ENCODE data around the gene EIF2AK3. TPM values are rescaled to one million over a fixed set of nuclear protein-coding genes. Genes with fewer than 3 reads are reported as not detected.

The EIF2AK3 gene
- total RNA-seq, 1 experiment from 2014 or later = 19.3 TPM

- H2BK20ac ChIP-seq (ENCODE audit: low read depth, low read length, poor library complexity, severe bottlenecking) = no peak overlapping the region
- Mint-ChIP-seq H3K9me3 (peaks cover 0 to 3% of the 10 kb centered on the region in 2 experiments; a peak in 3 of 5 replicates), H3K36me3 (ENCODE audit: insufficient read depth in 1 of 3, low read depth in 3 of 3) (peaks cover 0 to 3% (median 0%) of the 10 kb centered on the region in 3 experiments; a peak in 1 of 7 replicates), H3K27ac (no peak overlapping the region), H3K4me1 (peaks cover 28 to 33% of the 10 kb centered on the region in 2 experiments), H3K27me3 (ENCODE audit: low read depth) (peaks cover 2% of the 10 kb centered on the region; the same call in 1 of the 2 replicates), H3K4me3 (no peak overlapping the region)
- no peak overlapping the region for H2BK5ac ChIP-seq (ENCODE audit: insufficient read length, low read length)
- no peak overlapping the region for H3K27ac ChIP-seq (ENCODE audit: insufficient read length, low read depth, low read length)
- H3K79me1 ChIP-seq (ENCODE audit: insufficient read depth, low read depth, low read length, poor library complexity, severe bottlenecking) = no peaks in the 10 kb centered on the region
- H2BK12ac ChIP-seq (ENCODE audit: insufficient read length, low read depth, low read length) = no peak overlapping the region
- no peak overlapping the region for H2BK120ac ChIP-seq (ENCODE audit: low read depth, low read length, poor library complexity, severe bottlenecking)
- H4K20me1 ChIP-seq (ENCODE audit: control insufficient read depth, insufficient read depth, insufficient read length) = no peaks in the 10 kb centered on the region
- H2AK5ac ChIP-seq (ENCODE audit: insufficient read length, low read length) = no peak overlapping the region
- H3K14ac ChIP-seq (ENCODE audit: insufficient read depth, low read length) = no peak overlapping the region
- no peaks in the 10 kb centered on the region for H3K9me3 ChIP-seq (ENCODE audit: control insufficient read depth, low read depth, low read length)
- no peak overlapping the region for H2AFZ ChIP-seq (ENCODE audit: low read length)
- H3T11ph ChIP-seq (ENCODE audit: low read length) = no peak overlapping the region
- H2BK15ac ChIP-seq (ENCODE audit: low read depth, low read length) = no peak overlapping the region
- no peaks in the 10 kb centered on the region for H3K27me3 ChIP-seq (ENCODE audit: insufficient read depth, low read length)
- H3K4me1 ChIP-seq (ENCODE audit: insufficient read depth, low read length) = peaks cover 7% of the 10 kb centered on the region; the same call in 1 of the 2 replicates
- H3K9ac ChIP-seq (ENCODE audit: extremely low read depth, insufficient read length, low read length) = no peak overlapping the region
- no peak overlapping the region for H4K5ac ChIP-seq (ENCODE audit: insufficient read length, low read depth, low read length)
- no peaks in the 10 kb centered on the region for H3K79me2 ChIP-seq (ENCODE audit: insufficient read depth, low read length)
- H3K56ac ChIP-seq (ENCODE audit: insufficient read length, low read depth, low read length) = no peak overlapping the region
- no peaks in the 10 kb centered on the region for H3K23me2 ChIP-seq (ENCODE audit: insufficient read length, low read depth, low read length, poor library complexity, severe bottlenecking)
- no peak overlapping the region for H3K4ac ChIP-seq (ENCODE audit: low read depth, low read length)
- no peak overlapping the region for H3K4me2 ChIP-seq (ENCODE audit: insufficient read depth, insufficient read length, low read length)
- no peak overlapping the region for H4K8ac ChIP-seq (replicated peaks; ENCODE audit: insufficient read length, low read depth, low read length)
- H3K18ac ChIP-seq (ENCODE audit: insufficient read length, low read depth, low read length) = no peak overlapping the region
- no peak overlapping the region for H3K23ac ChIP-seq (ENCODE audit: insufficient read length, low read depth, low read length)
- H4K91ac ChIP-seq (ENCODE audit: insufficient read length, low read depth, low read length) = no peak overlapping the region
- DNase-seq = no peak
- WGBS (ENCODE audit: extremely low coverage, insufficient read length, low lambda C conversion rate) = no CpG with 5 or more reads among the region's 1 CpG
- TF ChIP-seq CTCF (conservative IDR thresholded peaks at IDR 0.05) = no peak
These were observed 8.8 kb upstream of the EIF2AK3 start for GRCh38 chr2:88636026-88636425.
